SKM-1 (cell line): ENCODE results near the gene SLC17A3.

Source experiments
- DNase-seq: peaks from one replicate; lab custom pipeline; 2025; ENCODE audit not compliant: unreplicated experiment; lab: John Stamatoyannopoulos, UW

Gene SLC17A3, protein sequence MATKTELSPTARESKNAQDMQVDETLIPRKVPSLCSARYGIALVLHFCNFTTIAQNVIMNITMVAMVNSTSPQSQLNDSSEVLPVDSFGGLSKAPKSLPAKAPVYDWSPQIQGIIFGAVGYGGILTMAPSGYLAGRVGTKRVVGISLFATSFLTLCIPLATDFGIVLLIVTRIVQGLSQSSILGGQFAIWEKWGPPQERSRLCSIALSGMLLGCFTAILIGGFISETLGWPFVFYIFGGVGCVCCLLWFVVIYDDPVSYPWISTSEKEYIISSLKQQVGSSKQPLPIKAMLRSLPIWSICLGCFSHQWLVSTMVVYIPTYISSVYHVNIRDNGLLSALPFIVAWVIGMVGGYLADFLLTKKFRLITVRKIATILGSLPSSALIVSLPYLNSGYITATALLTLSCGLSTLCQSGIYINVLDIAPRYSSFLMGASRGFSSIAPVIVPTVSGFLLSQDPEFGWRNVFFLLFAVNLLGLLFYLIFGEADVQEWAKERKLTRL

DNA sequence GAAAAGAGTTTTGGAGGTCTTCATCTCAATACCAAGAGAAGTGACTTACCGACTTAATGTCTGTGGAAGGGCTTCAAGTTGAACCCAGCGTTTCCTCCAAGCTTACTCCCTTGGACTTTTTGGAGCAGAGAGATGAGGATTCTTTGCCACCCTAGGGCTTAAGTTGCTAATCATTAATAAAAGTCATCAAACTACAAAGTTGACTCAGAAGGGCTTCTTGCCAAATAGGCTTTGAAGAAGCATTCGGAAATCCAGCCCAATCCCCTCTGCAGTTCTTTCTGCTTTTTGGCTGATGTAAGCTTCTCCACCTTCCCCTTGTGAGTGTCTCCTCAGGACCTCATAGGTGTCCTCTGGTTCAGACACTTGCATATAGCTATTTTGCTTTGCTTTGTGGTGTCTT is at the start of gene SLC17A3:
SLC17A3 (minus strand) TSS at position 126 of the 400 bp plus-strand sequence. CDS start 5,856 bp downstream, outside the sequence.
- DNase-seq = no peak

DNA sequence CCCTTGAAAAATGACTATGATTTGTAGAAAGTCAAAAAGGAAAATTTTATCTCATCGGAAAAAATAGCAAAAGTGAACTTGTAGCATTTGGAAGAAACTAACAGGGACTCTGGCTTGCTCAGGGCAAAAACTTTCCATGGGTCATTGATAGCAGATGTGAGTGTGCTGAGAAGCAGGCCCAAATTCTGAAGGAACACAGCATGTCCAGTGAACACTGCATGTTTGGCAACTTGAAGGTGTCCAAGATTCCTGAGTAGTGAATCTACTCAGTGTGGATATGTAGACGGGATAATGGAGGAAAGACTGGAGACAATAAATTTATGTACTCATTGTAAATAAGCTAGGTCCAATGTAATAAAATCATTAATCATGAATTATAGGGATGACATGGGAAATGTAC is 48.3 kb upstream of the SLC17A3 start:
- no peak for DNase-seq

DNA sequence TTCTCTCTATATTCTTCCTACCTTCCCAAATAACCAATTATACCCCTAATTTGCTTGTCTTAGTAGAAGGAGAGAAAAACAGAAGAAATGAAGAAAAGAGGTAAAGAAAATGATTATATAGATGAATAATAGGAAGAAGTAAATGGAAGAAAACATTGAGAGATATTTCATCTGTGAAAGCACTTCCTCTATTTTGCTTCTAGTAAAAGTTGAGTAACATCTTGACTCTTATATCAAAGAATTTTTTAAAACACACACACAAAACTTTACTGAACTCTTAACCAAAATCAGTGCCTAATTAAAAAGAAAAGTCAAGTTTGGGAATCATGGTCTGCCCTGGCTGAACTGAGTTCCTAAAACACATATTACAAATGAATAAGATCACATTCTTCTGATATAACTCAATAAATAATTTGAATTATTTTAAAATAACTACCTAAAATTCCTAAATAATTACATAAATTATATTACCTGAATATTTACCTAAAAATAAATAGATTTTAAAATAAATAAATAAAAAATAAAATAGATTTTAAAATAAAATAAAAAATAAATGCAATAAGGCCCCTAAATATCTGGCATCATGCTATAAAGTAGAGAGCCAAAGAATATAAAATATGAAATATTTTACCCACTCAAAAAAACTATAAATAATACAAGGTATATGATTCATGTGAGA is 47.6 kb upstream of the SLC17A3 start:
- DNase-seq = no peak

DNA sequence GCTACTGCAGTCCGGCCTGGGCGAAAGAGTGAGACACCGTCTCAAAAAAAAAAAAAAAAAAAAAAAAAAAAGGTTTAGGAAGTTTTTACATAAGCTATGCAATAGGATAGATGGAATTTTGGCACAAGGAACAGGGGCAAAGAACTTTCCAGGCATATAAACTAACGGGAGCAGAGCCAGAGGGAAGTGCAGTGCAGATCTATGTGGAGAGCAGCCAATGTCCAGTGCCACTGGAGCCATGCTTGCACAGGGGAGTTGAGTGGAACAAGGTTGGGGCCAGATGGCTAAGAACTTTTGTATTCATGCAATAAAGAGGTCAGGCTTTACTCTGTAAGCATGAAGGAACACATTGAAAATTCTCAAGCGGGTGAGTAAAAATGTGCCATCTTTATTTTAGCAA is 45.6 kb upstream of the SLC17A3 start:
- DNase-seq = no peak

DNA sequence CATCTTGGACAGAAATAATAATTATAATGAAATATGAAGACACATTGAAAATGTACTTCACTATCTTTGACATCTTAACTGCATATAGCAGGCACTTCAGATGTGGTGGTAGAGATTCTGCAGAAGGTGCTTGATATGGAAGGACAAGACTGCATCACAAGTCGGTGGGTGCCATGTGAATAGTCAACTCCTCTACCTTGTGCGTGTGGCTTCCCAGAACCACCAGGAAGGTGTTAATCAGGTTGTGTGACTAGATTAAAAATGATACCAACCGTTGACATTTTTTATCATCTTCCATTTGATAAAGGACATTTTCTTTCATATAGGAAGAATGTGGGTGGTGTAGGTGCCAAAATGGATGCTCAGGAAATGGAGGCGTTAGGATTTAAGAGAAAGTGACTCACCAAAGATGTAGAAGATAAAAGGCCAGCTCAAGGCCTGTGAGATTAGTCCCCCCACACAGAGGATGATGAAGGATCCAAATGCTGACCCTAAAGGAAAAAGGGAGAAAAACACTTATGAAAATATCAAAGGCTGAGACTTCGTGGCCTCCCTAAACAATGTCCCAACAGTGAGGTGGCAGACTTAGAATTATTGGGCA is 44.1 kb upstream of the SLC17A3 start:
- DNase-seq = no peak

DNA sequence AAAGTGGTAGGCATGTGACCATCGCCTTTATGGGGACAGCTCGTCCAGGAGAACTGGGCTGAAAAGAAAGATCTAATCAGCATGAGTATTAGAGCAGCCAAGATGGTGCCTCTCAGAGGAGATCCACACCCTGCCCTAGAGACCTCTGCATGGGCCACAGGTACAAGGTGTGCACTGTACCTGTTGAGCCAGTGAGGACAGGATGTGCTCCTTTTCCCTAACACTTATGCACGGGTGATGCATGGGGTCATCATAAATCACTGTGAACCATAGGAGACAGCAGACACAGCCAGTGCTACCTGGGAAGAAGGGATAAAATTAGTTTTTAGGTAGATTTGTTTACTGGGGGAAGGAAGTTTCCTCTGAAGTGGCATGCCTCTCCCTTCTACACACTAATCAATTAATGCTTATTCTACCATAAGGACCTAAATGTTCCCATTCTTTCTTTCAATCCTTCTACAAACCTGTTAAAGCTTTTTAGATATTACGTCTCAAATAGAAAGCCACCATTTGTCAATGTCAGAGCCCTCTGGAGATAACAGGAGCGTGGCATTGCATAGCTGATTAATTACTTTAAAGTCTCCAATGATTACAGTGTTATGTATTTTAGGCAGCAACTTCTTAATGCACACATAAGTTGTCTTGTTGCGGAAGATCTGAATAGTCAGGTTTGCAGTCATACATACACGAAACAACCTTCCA is 42.9 kb upstream of the SLC17A3 start:
- DNase-seq = no peak

DNA sequence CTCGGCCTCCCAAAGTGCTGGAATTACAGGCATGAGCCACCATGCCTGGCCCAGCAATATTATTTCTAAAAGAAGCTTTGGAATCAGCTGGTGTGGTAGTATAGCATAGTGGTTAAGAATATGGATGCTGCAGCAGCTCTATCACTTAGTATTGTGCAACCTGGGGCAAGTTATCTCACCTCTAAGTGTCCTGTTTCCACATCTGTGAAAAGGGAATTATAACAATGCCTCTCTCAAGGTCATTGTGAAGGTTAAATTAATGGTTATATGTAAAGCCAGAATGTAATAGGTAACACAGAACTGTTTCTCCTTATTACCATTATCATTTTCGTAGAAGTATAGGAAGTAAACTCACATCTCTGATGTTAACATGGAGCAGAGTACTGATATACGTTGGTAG is 42.3 kb upstream of the SLC17A3 start:
- no peak for DNase-seq

DNA sequence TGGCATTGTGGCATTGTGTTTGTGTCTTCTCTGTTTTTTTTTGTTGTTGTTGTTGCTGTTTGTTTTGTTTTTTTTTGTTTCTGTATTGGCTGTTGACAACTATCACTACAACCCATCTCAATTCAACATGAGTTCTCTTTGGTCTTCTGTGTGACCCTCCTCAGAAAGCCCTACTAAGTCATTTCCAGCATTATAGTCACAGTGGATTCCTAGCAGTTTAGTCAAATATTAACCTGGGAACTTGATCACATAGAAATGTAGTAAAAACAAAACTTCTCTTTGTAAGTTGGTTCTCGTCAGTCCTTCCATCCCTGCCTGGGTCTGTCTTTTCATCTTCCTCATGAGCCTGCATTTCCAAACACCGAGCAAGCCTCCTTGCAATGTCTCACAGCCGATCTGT is 39.7 kb upstream of the SLC17A3 start:
- DNase-seq = no peak

DNA sequence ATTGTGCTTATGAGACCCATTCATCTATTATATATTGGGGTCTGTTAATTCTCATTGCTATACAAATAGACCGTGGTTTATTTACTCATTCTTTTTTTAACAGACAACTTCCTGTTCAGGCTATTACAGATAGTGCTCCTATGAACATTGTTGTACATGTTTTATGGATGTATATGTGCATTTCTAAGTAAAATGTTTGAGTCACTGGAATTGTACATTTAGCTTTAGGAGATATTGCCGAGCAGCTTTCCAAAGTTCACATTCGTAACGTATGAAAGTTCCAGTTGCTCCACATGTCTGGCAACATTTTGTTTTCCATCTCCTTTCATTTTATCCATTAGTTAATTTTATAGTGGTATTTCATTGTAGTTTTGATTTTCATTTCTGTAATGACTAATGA is 37.3 kb upstream of the SLC17A3 start:
- no peak for DNase-seq

DNA sequence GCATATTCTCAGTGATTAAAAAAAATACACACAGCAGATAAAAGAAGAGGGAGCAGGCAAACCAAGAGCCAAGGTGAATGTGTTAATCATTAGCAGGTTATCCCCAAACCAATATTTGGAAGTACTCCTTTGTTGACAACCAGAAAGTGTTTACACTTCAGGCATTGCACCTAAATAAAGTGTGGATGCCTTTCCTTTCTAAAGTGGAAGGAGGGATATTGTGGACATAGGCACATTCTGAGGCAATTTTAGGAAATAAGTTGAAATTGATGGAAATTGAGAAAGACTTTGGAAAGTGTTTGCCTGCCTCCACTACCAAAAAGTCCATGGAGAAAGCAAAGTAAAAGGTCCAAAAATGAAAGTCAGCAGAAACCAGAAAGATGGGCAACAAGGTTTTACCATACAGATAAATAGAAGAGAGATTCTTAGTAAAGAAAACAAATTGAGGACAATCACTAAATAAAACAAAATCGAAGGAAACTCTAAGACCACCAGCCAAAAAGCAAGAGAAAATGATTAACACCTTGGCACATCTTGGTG is 33.5 kb upstream of the SLC17A3 start:
- no peak for DNase-seq

DNA sequence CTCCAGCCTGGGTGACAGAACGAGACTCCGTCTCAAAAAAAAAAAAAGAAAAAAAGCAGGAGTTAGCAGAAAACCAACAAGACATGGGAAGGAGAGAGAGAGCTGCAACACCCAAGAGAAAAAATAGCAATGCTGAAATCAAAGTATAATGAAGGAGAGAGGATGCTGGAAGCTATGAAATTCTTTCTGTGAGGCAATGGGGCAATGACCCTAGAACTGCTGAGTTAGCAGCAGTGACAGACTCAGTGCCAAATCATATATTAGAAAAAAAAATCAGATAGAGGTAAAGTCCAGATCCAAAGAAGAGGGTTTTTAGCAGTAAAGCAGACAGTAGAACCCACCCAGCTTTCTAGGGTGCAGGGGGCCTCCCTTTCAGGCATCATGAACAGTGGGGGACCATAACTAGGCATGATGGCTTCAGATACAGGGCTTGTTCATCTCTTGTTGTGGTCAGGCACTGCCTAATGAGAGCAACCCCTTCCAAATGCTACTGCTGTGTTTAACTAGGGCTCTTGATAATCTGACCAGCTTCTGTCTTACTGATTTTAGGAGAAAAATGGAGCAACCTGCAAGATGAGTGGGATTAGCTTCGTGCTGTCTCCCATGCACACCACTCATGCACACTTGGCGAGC is 29.5 kb upstream of the SLC17A3 start:
- no peak for DNase-seq

DNA sequence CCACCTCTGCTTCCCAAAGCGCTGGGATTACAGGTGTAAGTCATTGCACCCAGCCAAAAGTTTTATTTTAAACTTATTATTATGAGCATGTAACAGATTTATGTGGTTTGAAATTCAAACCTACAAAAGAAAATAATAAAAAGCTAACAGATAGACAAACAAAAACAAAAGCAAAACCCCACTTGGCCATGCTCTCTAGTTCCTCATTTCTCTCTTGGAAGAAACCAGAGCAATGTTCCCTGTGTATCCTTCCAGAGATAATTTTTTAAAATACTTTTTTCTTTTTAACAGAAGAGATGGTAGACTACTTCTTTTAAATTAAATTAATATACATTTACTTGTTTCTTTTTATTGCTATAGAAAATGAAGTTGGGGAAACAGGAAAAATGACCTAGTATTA is 28.0 kb upstream of the SLC17A3 start:
- no peak for DNase-seq

DNA sequence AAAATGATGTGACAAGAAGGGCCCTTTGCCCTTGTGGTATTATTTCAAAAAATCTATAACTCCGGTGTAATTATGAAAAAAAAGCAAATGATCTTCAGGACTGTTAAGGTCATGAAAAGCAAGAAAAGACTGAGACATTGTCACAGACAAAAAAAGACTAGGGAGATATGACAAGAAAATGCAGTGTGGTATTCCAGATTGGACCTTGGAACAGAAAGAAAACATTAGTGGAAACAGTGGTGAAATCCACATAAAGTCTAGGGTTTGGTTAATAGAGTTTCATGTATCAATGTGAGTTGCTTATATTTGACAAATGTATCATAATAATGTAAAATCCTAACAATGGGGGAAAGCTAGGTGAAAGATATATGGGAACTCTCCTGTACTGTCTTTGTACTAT is 26.8 kb upstream of the SLC17A3 start:
- DNase-seq = no peak

DNA sequence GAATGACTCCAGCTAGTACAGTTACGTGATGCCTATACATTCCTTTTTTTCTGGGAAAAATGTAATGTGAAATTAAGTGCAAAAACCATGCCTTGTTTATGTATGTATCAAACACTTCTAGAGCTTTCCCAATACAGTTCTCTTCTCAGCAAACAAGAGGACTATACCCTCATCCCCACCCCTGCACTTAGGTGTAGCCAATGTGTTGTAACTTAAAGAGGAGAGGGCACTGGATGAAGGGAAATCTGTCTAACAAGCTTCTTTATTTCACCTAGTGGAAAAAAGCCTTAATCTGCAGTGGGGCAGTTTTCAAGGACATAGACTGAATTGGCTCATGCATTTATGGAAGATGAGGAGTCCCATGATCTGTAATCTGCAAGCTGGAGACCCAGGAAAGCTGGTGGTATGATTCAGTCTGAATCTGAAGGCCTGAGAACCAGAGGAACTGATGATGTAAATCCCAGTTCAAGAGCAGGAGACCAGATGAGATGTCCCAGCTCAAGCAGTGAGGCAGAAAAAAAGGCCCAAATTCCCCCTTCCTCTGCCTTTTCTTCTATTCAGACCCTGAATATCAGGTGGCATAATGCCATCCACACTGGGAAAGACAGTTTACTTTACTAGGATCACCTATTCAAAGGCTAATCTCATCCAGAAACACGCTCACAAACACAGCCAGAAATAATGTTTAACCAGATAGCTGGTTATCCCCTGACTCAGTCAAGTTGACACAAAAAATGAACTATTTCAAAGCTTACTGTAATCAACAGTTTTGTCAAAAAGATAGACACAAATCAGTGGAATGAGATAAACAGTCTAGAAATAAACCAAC is 25.8 kb upstream of the SLC17A3 start:
- DNase-seq = no peak

DNA sequence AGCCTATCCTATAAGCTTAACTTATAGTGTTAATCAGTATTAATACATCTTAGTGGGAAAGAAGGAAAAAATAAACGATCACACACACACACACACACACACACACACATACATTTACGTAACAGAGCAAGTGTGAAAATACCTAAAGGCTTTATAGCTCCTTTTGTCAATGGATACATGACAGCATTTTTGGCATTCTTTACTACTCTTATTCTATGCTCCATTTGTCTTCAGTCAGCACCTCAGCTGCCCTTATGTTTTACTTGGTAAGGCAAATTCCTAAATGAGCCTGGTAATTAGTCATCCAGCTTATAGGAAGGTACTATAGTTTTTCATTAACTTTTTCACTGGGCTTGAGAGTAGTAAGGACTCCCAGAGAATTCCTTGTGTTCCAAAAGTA is 25.1 kb upstream of the SLC17A3 start:
- no peak for DNase-seq

DNA sequence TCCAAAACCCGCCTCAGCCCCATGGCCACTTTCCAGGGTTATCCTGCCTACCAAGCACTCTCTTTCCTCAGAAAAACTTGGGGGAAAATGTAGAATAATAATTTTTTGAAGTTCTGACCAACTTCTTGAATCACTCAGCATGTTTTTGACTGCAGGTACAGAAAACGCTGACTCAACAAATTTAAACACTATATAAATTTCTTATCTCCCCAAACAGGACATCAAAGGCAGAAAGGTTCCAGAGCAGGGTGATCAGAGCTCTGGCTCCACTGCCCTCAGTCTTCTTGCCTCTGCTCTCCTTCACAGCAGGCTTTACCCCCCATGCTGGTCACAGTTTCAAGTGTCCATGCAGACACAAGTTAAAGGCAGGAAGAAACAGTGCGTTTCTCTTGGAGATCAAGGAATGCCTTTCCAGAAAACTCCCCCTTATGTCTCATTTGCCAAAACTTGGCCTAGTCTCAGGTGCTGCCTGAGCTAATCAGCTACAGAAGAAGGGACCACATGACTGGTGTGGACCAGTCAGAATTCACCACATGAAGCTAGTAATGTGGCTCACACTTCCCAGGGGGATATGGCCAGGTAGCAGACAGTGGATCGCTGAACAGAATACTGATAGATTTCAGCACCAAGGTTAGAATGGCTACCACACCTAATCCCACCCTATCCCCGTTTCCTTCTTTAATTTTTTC is 24.4 kb upstream of the SLC17A3 start:
- DNase-seq = no peak

DNA sequence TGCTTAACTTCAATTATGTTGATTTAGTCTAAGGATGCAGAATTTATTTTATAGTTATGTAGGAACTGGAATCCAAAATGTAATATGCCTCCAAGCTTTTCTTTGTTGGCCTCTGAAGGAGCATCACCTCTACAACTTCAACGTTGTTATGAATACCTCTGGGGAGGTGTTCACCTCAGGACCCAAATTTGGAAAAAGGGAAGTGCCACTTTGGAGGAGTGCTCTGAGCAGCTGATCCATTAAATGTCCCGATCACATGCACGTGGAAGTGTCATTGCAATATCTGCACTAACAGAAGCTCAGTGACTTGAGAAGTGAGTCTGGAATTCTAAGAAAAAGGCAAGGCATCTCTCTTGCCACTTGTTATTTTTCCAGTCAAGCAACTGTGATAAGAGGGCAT is 22.2 kb upstream of the SLC17A3 start:
- no peak for DNase-seq

DNA sequence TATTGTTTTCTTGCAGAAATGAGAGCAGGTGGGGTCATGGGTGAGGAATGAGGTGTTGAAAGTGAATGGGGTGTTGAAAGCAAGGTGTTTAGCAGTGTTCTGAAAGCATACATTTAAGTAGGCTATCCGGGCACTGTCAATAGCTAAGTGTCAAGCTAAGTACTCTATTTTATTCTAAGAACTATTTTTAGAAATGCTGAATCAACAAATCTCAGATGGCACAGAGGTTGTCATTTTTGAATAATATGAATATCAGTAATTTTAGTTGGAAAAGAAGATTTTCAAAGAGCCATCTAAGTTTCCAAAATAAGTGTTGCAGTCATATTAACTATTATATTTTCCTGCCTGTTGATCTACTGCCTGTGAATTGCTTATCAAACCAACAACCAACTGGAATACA is 21.7 kb upstream of the SLC17A3 start:
- DNase-seq = no peak

DNA sequence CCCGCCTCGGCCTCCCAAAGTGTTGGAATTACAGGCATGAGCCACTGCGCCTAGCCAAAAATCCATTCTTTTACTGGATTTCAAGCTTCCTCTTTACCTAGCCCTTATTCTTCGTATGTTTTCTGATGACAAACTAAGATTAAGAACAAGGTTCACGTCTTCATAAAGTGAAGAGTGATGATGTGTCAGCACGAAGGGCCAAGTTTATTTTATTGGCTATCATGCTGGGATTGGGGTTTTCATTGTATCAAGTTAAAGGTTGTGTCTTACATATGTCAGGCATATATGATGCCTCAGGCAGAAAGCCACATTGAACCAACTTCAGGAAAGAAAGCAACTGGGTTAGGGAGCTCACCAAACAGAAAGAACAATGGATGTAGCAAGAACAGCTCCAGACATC is 19.7 kb upstream of the SLC17A3 start:
- DNase-seq = no peak
